Frontal cortex (tissue), 4 donors: ENCODE results near the gene ADAM29. TPM values are rescaled to one million over a fixed set of nuclear protein-coding genes. Genes with fewer than 3 reads are reported as not detected.
"Not testable (repeated sequence)": the region's sequence is repeated elsewhere in the genome, so short reads cannot be mapped to it uniquely, and the experiment has no call there.

Source experiments
- DNase-seq, 2 donors: peaks; one replicate each; pipeline ENCODE4 v3.0.0; 2012; ENCODE audit warnings: low spot score in 2 of 2
- FAIRE-seq: peaks from 2 replicates; lab custom pipeline; 2012; peaks lifted over from hg19 to GRCh38; lab: Jason Lieb, UNC
- total RNA-seq: library from RNA; depleted of rRNA; stranded (reverse); fragments of >200 nt; gene quantifications from one replicate; pipeline ENCODE4 v1.2.3, GENCODE V29; 2014
- donor health status: control.
- donor health status: control.
- donor health status: control.

Gene ADAM29
- total RNA-seq, result 0.41 TPM

GRCh38 chr4:174918058-174918457 is at the start of gene ADAM29:
Gene ADAM29 (plus strand): TSS chr4:174918358. CDS start chr4:174975526, 57,168 bp downstream.
- DNase-seq (no peak), FAIRE-seq (no peak)

- FAIRE-seq (no peak), DNase-seq (no peak)
Observed at GRCh38 chr4:174869339-174869738, 48.8 kb upstream of the ADAM29 start.

- no peak for DNase-seq
- FAIRE-seq, result no peak
Observed at GRCh38 chr4:174870311-174870710, 47.8 kb upstream of the ADAM29 start.

GRCh38 chr4:174871407-174871806 is 46.8 kb upstream of the ADAM29 start:
- DNase-seq (no peak), FAIRE-seq (no peak)

GRCh38 chr4:174873146-174873545 is 45.0 kb upstream of the ADAM29 start:
- FAIRE-seq, DNase-seq: not testable (repeated sequence)

GRCh38 chr4:174873931-174874330 is 44.2 kb upstream of the ADAM29 start:
- FAIRE-seq (no peak), DNase-seq (no peak)

GRCh38 chr4:174874898-174875297 is 43.3 kb upstream of the ADAM29 start:
- DNase-seq, result no peak
- FAIRE-seq, result no peak

GRCh38 chr4:174880001-174880400 is 38.2 kb upstream of the ADAM29 start:
- no peak for FAIRE-seq
- DNase-seq, result no peak

- FAIRE-seq, result no peak
- DNase-seq, result no peak
Observed at GRCh38 chr4:174882317-174882992, 35.7 kb upstream of the ADAM29 start.

GRCh38 chr4:174907508-174907907 is 10.7 kb upstream of the ADAM29 start:
- FAIRE-seq (no peak), DNase-seq (no peak)

- FAIRE-seq (no peak), DNase-seq (no peak)
Observed at GRCh38 chr4:174910271-174910670, 7.9 kb upstream of the ADAM29 start.

- FAIRE-seq (no peak), DNase-seq (no peak)
Observed at GRCh38 chr4:174912919-174913543, 5.1 kb upstream of the ADAM29 start.

GRCh38 chr4:174919886-174920423 is 1.8 kb downstream of the ADAM29 start:
- FAIRE-seq (no peak), DNase-seq (no peak)

GRCh38 chr4:174926958-174927357 is 8.8 kb downstream of the ADAM29 start:
- DNase-seq, result no peak

GRCh38 chr4:174928174-174928573 is 10.0 kb downstream of the ADAM29 start:
- DNase-seq, result no peak
- no peak for FAIRE-seq

More at GRCh38 chr4:174926958-174927357, 8.8 kb downstream of the ADAM29 start:
- FAIRE-seq, result no peak

- DNase-seq (no peak), FAIRE-seq (no peak)
Observed at GRCh38 chr4:174928575-174929253, 10.6 kb downstream of the ADAM29 start.

GRCh38 chr4:174929346-174929745 is 11.2 kb downstream of the ADAM29 start:
- no peak for DNase-seq
- FAIRE-seq, result no peak

- DNase-seq (no peak), FAIRE-seq (no peak)
Observed at GRCh38 chr4:174930895-174931294, 12.7 kb downstream of the ADAM29 start.

- FAIRE-seq (no peak), DNase-seq (no peak)
Observed at GRCh38 chr4:174933083-174933482, 14.9 kb downstream of the ADAM29 start.

GRCh38 chr4:174934360-174934759 is 16.2 kb downstream of the ADAM29 start:
- DNase-seq (no peak), FAIRE-seq (peak; percentile 56)

- FAIRE-seq (no peak), DNase-seq (no peak)
Observed at GRCh38 chr4:174935607-174936006, 17.4 kb downstream of the ADAM29 start.
